ENCODE results near the gene IL23A.

GRCh38 chr12:56333197-56333678 is 5.4 kb upstream of the IL23A start:
- TF ChIP-seq CTCF (IDR thresholded peaks at IDR 0.05 in 2 of 3, conservative IDR thresholded peaks at IDR 0.05 in 1 of 3; ENCODE audit: control insufficient read depth in 2 of 3, extremely low read depth in 1 of 3, insufficient read depth in 1 of 3, low read depth in 3 of 3, low read length in 3 of 3) (no peak), POLR2A (IDR thresholded peaks at IDR 0.05; ENCODE audit: low read depth, low read length) (peak; percentile 22; the same call in 1 of the 2 replicates), KDM1A (IDR thresholded peaks at IDR 0.05; ENCODE audit: borderline replicate concordance) (no peak), POLR2AphosphoS5 (IDR thresholded peaks at IDR 0.05; ENCODE audit: low read length) (no peak; the same call in 1 of the 2 replicates), ZNF274 (IDR thresholded peaks at IDR 0.05; ENCODE audit: insufficient read depth, insufficient read length) (no peak), CHD2 (IDR thresholded peaks at IDR 0.05; ENCODE audit: borderline replicate concordance, low read depth, low read length) (no peak)
